ENCODE measurements around the gene FGFRL1.

- TF ChIP-seq CTCF (IDR thresholded peaks at IDR 0.05) (no peak), POLR2A (IDR thresholded peaks at IDR 0.05) (no peak), POLR2AphosphoS5 (IDR thresholded peaks at IDR 0.05) (no peak)
Observed at GRCh38 chr4:1015179-1015578, 3.8 kb downstream of the FGFRL1 start.
